Neuronal stem cell (in vitro differentiated cells): ENCODE results near the gene PDE11A.

ENCODE experiments used
- DNase-seq: peaks from one replicate; pipeline ENCODE4 v3.0.0-alpha.2; 2013; ENCODE audit warnings: low spot score
- H2AFZ ChIP-seq: one replicate; pipeline ENCODE4 v1.6.1; 2013; ENCODE audit warnings: mild to moderate bottlenecking, low read length, inconsistent platforms
- H2AK5ac ChIP-seq: 2 replicates; pipeline ENCODE4 v1.6.1; 2013; ENCODE audit warnings: low read depth, mild to moderate bottlenecking, inconsistent platforms, low read length, moderate library complexity, mixed read lengths
- H2BK120ac ChIP-seq: 2 replicates; pipeline ENCODE4 v1.6.1; 2013; ENCODE audit warnings: low read depth, mild to moderate bottlenecking, inconsistent platforms, low read length, moderate library complexity, mixed read lengths
- H2BK12ac ChIP-seq: one replicate; pipeline ENCODE4 v1.6.1; 2013; ENCODE audit warnings: low read length, inconsistent platforms
- H2BK15ac ChIP-seq: 2 replicates; pipeline ENCODE4 v1.6.1; 2013; ENCODE audit warnings: mild to moderate bottlenecking, low read length, inconsistent platforms, mixed read lengths
- H2BK5ac ChIP-seq: one replicate; pipeline ENCODE4 v1.6.1; 2013; ENCODE audit warnings: inconsistent platforms, mild to moderate bottlenecking, low read length, moderate library complexity
- H3K14ac ChIP-seq: one replicate; pipeline ENCODE4 v1.6.1; 2013; ENCODE audit warnings: low read length, inconsistent platforms
- H3K18ac ChIP-seq: 2 replicates; pipeline ENCODE4 v1.6.1; 2013; ENCODE audit warnings: low read length, inconsistent platforms
- H3K23ac ChIP-seq: 2 replicates; pipeline ENCODE4 v1.6.1; 2013; ENCODE audit warnings: low read depth, mild to moderate bottlenecking, mixed read lengths, low read length, inconsistent platforms; ENCODE audit not compliant: poor library complexity
- H3K27ac ChIP-seq: replicated peaks from 3 replicates; pipeline ENCODE4 v1.5.1; 2013; ENCODE audit warnings: low read length, inconsistent platforms
- H3K27me3 ChIP-seq, 3 experiments: 2 replicates each; pipeline ENCODE4 v1.6.1; 2013; ENCODE audit warnings: low read length in 3 of 3, mild to moderate bottlenecking in 2 of 3, inconsistent platforms in 1 of 3, low read depth in 1 of 3, mixed read lengths in 1 of 3, moderate library complexity in 1 of 3; ENCODE audit not compliant: control insufficient read depth in 3 of 3, insufficient read depth in 3 of 3
- H3K36me3 ChIP-seq, 2 donors: replicated peaks in 1 of 2; 2 replicates each; pipeline ENCODE4 v1.6.1; 2013; ENCODE audit warnings: low read length in 2 of 2; ENCODE audit not compliant: control insufficient read depth in 2 of 2, insufficient read depth in 2 of 2
- H3K4ac ChIP-seq: 2 replicates; pipeline ENCODE4 v1.6.1; 2013; ENCODE audit warnings: inconsistent platforms, mild to moderate bottlenecking, low read length, moderate library complexity
- H3K4me1 ChIP-seq, 2 donors: 1 replicate in 1 of 2; 2 replicates in 1 of 2; pipeline ENCODE4 v1.6.1; 2013; ENCODE audit warnings: low read length in 2 of 2, low read depth in 1 of 2; ENCODE audit not compliant: control insufficient read depth in 2 of 2, insufficient read depth in 1 of 2
- H3K4me2 ChIP-seq: one replicate; pipeline ENCODE4 v1.6.1; 2013; ENCODE audit warnings: mild to moderate bottlenecking, low read length, inconsistent platforms; ENCODE audit not compliant: insufficient read depth, poor library complexity, severe bottlenecking
- H3K4me3 ChIP-seq, 2 donors: 2 replicates each; pipeline ENCODE4 v1.5.1; 2013; ENCODE audit warnings: low read length in 2 of 2, mild to moderate bottlenecking in 2 of 2, inconsistent platforms in 1 of 2, moderate library complexity in 1 of 2
- H3K79me1 ChIP-seq: one replicate; pipeline ENCODE4 v1.6.1; 2013; ENCODE audit warnings: low read depth, mild to moderate bottlenecking, inconsistent platforms, low read length, moderate library complexity
- H3K9ac ChIP-seq: one replicate; pipeline ENCODE4 v1.6.1; 2013; ENCODE audit warnings: mild to moderate bottlenecking, low read depth, low read length, inconsistent platforms; ENCODE audit not compliant: poor library complexity
- H3K9me3 ChIP-seq, 2 donors: replicated peaks in 1 of 2; 2 replicates each; pipeline versions ENCODE3 to v1.6.1; 2013; ENCODE audit warnings: low read length in 2 of 2, mild to moderate bottlenecking in 2 of 2, inconsistent platforms in 1 of 2, low read depth in 1 of 2, mixed read lengths in 1 of 2, moderate library complexity in 1 of 2; ENCODE audit not compliant: control insufficient read depth in 2 of 2, insufficient read depth in 1 of 2
- H4K8ac ChIP-seq: one replicate; pipeline ENCODE4 v1.6.1; 2013; ENCODE audit warnings: low read depth, mild to moderate bottlenecking, inconsistent platforms, low read length, moderate library complexity
- H4K91ac ChIP-seq: one replicate; pipeline ENCODE4 v1.6.1; 2013; ENCODE audit warnings: low read length, low read depth, mild to moderate bottlenecking, inconsistent platforms; ENCODE audit not compliant: poor library complexity
- WGBS, 2 donors: extraction: QIAGEN DNeasy Blood & Tissue Kit; methylation state at CpG; one replicate each; pipeline ENCODE4 v1.1.7; 2013; ENCODE audit warnings: missing lambda C conversion rate in 2 of 2, mixed read lengths in 1 of 2; ENCODE audit not compliant: insufficient read length in 2 of 2, insufficient replicate concordance in 1 of 2; ENCODE audit errors: extremely low coverage in 2 of 2; 5-methylcytosine and 5-hydroxymethylcytosine counted together

Gene PDE11A

GRCh38 chr2:177754492-177754873 is 318.1 kb downstream of the PDE11A start:
- H3K4me3 ChIP-seq, result no peak overlapping the region
- no peaks in the 10 kb centered on the region for H3K36me3 ChIP-seq
- H3K18ac ChIP-seq, result no peak overlapping the region
- H3K9me3 ChIP-seq, result no peaks in the 10 kb centered on the region
- no peak overlapping the region for H3K23ac ChIP-seq
- H3K9ac ChIP-seq, result no peak overlapping the region
- no peak overlapping the region for H2BK15ac ChIP-seq
- H2AK5ac ChIP-seq, result no peak overlapping the region
- no peak overlapping the region for H3K4ac ChIP-seq
- no peak overlapping the region for H2BK120ac ChIP-seq
- peak overlapping the region; percentile 70 for H2AFZ ChIP-seq
- H2BK5ac ChIP-seq, result no peak overlapping the region
- no CpG with 5 or more reads among the region's 4 CpGs for WGBS, 2 donors
- no peak overlapping the region for H2BK12ac ChIP-seq
- H3K79me1 ChIP-seq, result no peaks in the 10 kb centered on the region
- H3K4me1 ChIP-seq, result peaks cover 9 to 21% of the 10 kb centered on the region in 2 donors
- no peak overlapping the region for H4K91ac ChIP-seq
- H3K27ac ChIP-seq, result no peak overlapping the region
- H3K14ac ChIP-seq, result no peak overlapping the region
- peaks cover 0 to 7% (median 0%) of the 10 kb centered on the region in 3 experiments for H3K27me3 ChIP-seq
- no peak overlapping the region for H3K4me2 ChIP-seq
- DNase-seq, result no peak
- H4K8ac ChIP-seq, result no peak overlapping the region

GRCh38 chr2:177753682-177754491 is 318.7 kb downstream of the PDE11A start:
- WGBS, 2 donors, result no CpG with 5 or more reads among the region's 5 CpGs
- H2BK12ac ChIP-seq, result no peak overlapping the region
- H3K18ac ChIP-seq, result no peak overlapping the region
- H3K9ac ChIP-seq, result no peak overlapping the region
- H3K27me3 ChIP-seq, result peaks cover 0 to 10% (median 0%) of the 10 kb centered on the region in 3 experiments
- no peak overlapping the region for H2BK5ac ChIP-seq
- no peaks in the 10 kb centered on the region for H3K79me1 ChIP-seq
- no peak overlapping the region for H3K14ac ChIP-seq
- no peak overlapping the region for H4K91ac ChIP-seq
- H3K4ac ChIP-seq, result no peak overlapping the region
- H3K23ac ChIP-seq, result no peak overlapping the region
- no peak overlapping the region for H3K4me3 ChIP-seq
- no peak overlapping the region for H3K27ac ChIP-seq
- H3K9me3 ChIP-seq, result no peaks in the 10 kb centered on the region
- no peak overlapping the region for H4K8ac ChIP-seq
- DNase-seq, result peak; percentile 30
- peaks cover 9 to 21% of the 10 kb centered on the region in 2 donors for H3K4me1 ChIP-seq
- no peak overlapping the region for H2AK5ac ChIP-seq
- peak overlapping the region; percentile 70 for H2AFZ ChIP-seq
- H2BK120ac ChIP-seq, result no peak overlapping the region
- H3K36me3 ChIP-seq, result no peaks in the 10 kb centered on the region
- no peak overlapping the region for H3K4me2 ChIP-seq
- no peak overlapping the region for H2BK15ac ChIP-seq

GRCh38 chr2:177748360-177748759 is 324.2 kb downstream of the PDE11A start:
- Histone ChIP-seq H3K18ac (no peak overlapping the region), H4K8ac (no peak overlapping the region), H2BK15ac (no peak overlapping the region), H3K14ac (no peak overlapping the region), H4K91ac (no peak overlapping the region), H3K27me3 (peaks cover 0 to 14% (median 0%) of the 10 kb centered on the region in 3 experiments), H3K4ac (no peak overlapping the region), H3K79me1 (no peaks in the 10 kb centered on the region), H3K4me3 (no peak overlapping the region), H3K36me3 (no peaks in the 10 kb centered on the region), H2AFZ (no peak overlapping the region), H2BK5ac (no peak overlapping the region), H3K4me1 (peaks cover 0 to 3% of the 10 kb centered on the region in 2 donors), H2BK120ac (no peak overlapping the region), H3K23ac (no peak overlapping the region), H3K27ac (no peak overlapping the region), H3K4me2 (no peak overlapping the region), H2AK5ac (no peak overlapping the region), H3K9me3 (no peaks in the 10 kb centered on the region), H3K9ac (no peak overlapping the region), H2BK12ac (no peak overlapping the region)
- WGBS, 2 donors, result no CpG with 5 or more reads among the region's 3 CpGs
- DNase-seq, result no peak

- H2BK15ac ChIP-seq, result no peak overlapping the region
- H2BK5ac ChIP-seq, result no peak overlapping the region
- no peak overlapping the region for H4K8ac ChIP-seq
- no CpG with 5 or more reads among the region's 4 CpGs for WGBS, 2 donors
- H3K36me3 ChIP-seq, result no peaks in the 10 kb centered on the region
- H3K9me3 ChIP-seq, result no peaks in the 10 kb centered on the region
- no peak overlapping the region for H3K4ac ChIP-seq
- no peaks in the 10 kb centered on the region for H3K4me1 ChIP-seq
- H3K4me3 ChIP-seq, result no peak overlapping the region
- no peak overlapping the region for H2AK5ac ChIP-seq
- H3K4me2 ChIP-seq, result no peak overlapping the region
- no peak overlapping the region for H2BK12ac ChIP-seq
- no peak overlapping the region for H3K27ac ChIP-seq
- DNase-seq, result no peak
- no peak overlapping the region for H2AFZ ChIP-seq
- H2BK120ac ChIP-seq, result no peak overlapping the region
- H3K9ac ChIP-seq, result no peak overlapping the region
- no peak overlapping the region for H4K91ac ChIP-seq
- H3K14ac ChIP-seq, result no peak overlapping the region
- H3K23ac ChIP-seq, result no peak overlapping the region
- H3K27me3 ChIP-seq, result peaks cover 0 to 20% (median 0%) of the 10 kb centered on the region in 3 experiments
- H3K18ac ChIP-seq, result no peak overlapping the region
- H3K79me1 ChIP-seq, result no peaks in the 10 kb centered on the region
Observed at GRCh38 chr2:177747384-177747783, 325.2 kb downstream of the PDE11A start.
